ENCODE results near the gene TCIRG1. TPM values are rescaled to one million over a fixed set of nuclear protein-coding genes. Genes with fewer than 3 reads are reported as not detected.
A peak's percentile ranks its signal among the peaks of the same experiment; 100 is the strongest.

TCIRG1 gene
- total RNA-seq, 1 donor from 2014 or later: 148 TPM

DNA sequence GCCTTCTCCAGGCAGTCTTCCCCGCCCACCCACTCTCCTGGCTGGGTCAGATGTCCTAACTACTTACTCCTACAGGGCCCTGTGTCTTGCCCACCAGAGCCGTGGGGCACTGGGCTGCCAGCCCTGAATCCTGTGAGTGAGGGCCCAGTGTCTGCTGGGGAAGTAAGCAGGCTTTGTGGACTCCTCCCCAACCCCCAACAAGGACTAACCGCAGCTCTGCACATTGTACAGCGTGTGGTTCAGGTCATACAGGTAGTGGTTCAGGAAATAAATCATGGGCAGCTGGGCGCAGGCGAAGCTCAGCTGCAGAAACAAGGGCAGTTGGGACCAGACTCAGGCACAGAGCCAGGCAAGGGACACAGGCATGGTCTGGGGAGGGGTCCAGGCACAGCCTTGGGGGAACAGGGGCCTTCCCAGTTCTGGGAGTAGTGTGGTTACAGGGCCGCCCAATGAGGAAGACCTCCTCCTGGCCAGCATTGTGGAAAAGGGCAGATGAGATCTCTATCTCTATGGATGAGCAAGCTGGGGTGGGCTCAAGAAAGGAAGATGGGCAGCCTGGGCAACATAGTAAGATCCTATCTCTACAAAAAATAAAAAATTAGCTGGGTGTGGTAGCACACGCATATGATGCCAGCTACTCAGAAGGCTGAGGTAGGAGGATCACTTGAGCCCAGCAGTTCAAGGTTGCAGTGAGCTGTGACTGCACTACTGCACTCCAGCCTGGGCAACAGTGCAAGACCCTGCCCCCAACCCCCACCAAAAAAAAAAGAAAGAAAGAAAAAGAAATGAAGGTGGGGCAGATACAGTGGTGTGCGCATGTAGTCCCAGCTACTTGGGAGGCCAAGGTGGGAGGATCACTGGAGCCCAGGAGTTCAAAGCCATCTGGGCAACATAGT is 40.4 kb upstream of the TCIRG1 start:
- Mint-ChIP-seq H3K9me3 (no peaks in the 10 kb centered on the region), H3K27ac (peak overlapping the region; percentile 33), H3K4me1 (ENCODE audit: low read depth) (peaks cover 18% of the 10 kb centered on the region), H3K36me3 (ENCODE audit: low read depth) (peaks cover 4% of the 10 kb centered on the region), H3K27me3 (ENCODE audit: low read depth) (no peaks in the 10 kb centered on the region), H3K4me3 (ENCODE audit: low read depth) (no peak overlapping the region)
- intact Hi-C loops (cut with micrococcal nuclease): no loop called here
- peak; percentile 17 for DNase-seq (ENCODE audit: low spot score)

DNA sequence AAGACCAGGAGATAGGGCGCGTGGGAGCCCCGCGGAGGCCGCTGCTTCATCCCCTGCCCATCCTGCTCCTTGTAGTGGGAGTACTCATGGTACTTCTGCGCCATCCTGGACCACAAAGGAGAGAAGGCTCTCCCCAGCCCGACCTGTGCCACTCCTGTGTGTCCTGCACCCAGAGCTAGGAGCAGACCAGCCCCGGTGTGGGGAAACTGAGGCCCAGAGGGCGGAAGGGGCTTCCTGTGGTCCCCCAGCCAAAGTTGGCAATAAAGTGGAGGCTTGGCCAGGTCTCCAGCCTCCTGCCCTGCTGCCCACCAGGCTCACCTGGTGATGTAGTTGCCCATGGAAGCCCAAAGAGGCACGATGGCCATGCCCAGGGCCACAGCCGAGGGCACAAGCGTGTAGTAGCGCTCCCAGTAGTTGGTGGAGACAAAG is 39.6 kb upstream of the TCIRG1 start:
- peaks cover 16% of the 10 kb centered on the region for H3K4me1 Mint-ChIP-seq (ENCODE audit: low read depth)
- H3K9me3 Mint-ChIP-seq: no peaks in the 10 kb centered on the region
- peaks cover 4% of the 10 kb centered on the region for H3K36me3 Mint-ChIP-seq (ENCODE audit: low read depth)
- no peak for DNase-seq (ENCODE audit: low spot score)
- no peak overlapping the region for H3K4me3 Mint-ChIP-seq (ENCODE audit: low read depth)
- no peaks in the 10 kb centered on the region for H3K27me3 Mint-ChIP-seq (ENCODE audit: low read depth)
- intact Hi-C loops (cut with micrococcal nuclease): no loop called here
- H3K27ac Mint-ChIP-seq: no peak overlapping the region

DNA sequence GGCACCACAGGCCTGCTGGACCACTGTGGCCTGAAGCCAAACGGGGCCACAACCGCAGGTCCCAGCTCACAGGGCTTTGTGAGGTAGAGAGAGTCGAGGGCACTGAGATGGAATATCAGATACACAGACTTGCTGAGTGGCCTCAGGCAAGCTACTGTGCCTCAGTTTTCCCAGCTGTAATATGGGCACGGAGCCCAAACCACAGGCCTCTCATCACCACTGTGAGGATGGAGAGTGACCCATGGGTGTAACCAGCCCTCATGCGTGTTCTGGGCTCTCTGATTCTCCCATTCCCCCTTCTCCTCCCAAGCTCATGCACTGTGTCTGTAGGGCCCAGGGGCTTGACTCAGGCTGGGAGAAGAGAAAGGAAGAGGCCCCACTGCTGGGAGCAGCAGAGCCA is 39.1 kb upstream of the TCIRG1 start:
- H3K27ac Mint-ChIP-seq: no peak overlapping the region
- H3K4me1 Mint-ChIP-seq (ENCODE audit: low read depth): peaks cover 16% of the 10 kb centered on the region
- H3K9me3 Mint-ChIP-seq: no peaks in the 10 kb centered on the region
- no peaks in the 10 kb centered on the region for H3K27me3 Mint-ChIP-seq (ENCODE audit: low read depth)
- peaks cover 4% of the 10 kb centered on the region for H3K36me3 Mint-ChIP-seq (ENCODE audit: low read depth)
- no peak overlapping the region for H3K4me3 Mint-ChIP-seq (ENCODE audit: low read depth)
- intact Hi-C loops (cut with micrococcal nuclease): no loop called here
- DNase-seq (ENCODE audit: low spot score): no peak

DNA sequence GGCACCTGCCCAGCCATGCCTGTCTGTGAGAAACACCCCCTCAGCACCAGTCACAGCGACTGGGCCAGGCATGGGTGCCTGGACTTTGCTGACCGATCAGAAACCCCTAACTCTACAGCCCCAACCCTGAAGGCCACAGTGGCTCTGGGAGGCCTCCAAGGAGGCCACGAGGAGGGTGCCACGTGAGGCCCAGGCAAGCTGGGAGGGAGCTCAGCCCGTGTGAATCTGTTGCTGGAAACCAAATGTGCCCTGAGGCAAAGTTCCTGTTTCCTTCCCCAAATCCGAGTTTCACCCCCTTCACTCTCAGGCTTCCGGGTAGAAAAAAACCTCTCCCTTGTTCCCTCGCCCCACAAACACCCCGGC is 36.3 kb upstream of the TCIRG1 start:
- H3K27ac Mint-ChIP-seq: no peak overlapping the region
- intact Hi-C loops (cut with micrococcal nuclease): no loop called here

DNA sequence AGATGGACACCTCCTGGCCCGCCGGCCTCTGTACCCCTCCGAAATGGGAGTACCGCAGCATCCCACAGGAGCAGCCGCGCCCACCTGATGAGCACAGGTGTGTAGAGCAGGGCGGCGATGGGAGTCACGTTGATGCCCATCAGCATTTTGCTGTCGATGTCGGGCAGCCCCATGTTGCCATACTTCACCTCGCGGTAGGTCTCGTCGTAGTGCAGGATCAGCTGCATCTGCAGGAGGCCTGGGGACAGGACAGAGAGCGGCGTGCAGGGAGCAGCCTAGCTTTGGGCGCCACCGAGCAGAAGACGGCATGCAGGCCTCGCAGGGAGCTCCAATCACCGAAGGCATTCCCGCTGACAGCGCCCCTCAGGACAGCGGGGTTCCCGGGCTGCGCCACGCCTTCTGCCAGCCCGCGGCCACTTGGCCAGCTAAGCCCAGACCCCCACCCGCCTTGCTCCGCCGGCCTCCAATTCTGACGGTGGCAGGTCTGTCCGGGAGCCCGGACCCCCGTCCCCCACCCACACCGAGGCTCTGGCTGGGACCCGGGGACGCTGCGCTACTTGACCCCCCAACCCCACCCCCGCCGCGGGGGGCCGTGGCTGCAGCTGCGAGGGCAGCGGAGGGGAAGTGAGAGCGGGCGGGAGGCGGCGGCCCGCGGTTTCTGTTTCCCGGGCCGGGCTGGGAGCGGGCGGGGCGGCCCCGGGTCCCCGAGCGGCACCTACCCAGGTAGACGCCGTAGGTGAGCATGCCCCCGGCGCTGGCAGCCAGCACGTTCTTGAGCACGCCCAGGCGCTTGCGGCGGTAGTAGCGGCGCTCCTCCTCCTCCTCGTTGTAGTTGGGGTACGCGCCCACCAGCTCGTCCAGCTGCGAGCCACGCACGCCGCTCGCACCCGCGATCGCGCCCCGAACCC is 35.6 kb upstream of the TCIRG1 start:
- H3K36me3 Mint-ChIP-seq (ENCODE audit: low read depth): no peaks in the 10 kb centered on the region
- peak; percentile 30 for DNase-seq (ENCODE audit: low spot score)
- peaks cover 18% of the 10 kb centered on the region for H3K4me1 Mint-ChIP-seq (ENCODE audit: low read depth)
- intact Hi-C loops (cut with micrococcal nuclease): no loop called here
- no peaks in the 10 kb centered on the region for H3K27me3 Mint-ChIP-seq (ENCODE audit: low read depth)
- H3K27ac Mint-ChIP-seq: no peak overlapping the region
- H3K9me3 Mint-ChIP-seq: no peaks in the 10 kb centered on the region
- peak overlapping the region; percentile 78 for H3K4me3 Mint-ChIP-seq (ENCODE audit: low read depth)

More for the DNA sequence above, 36.3 kb upstream of the TCIRG1 start:
- Mint-ChIP-seq H3K4me3 (ENCODE audit: low read depth) (peak overlapping the region; percentile 78), H3K4me1 (ENCODE audit: low read depth) (peaks cover 21% of the 10 kb centered on the region), H3K9me3 (no peaks in the 10 kb centered on the region), H3K36me3 (ENCODE audit: low read depth) (no peaks in the 10 kb centered on the region), H3K27me3 (ENCODE audit: low read depth) (no peaks in the 10 kb centered on the region)
- DNase-seq (ENCODE audit: low spot score): no peak

DNA sequence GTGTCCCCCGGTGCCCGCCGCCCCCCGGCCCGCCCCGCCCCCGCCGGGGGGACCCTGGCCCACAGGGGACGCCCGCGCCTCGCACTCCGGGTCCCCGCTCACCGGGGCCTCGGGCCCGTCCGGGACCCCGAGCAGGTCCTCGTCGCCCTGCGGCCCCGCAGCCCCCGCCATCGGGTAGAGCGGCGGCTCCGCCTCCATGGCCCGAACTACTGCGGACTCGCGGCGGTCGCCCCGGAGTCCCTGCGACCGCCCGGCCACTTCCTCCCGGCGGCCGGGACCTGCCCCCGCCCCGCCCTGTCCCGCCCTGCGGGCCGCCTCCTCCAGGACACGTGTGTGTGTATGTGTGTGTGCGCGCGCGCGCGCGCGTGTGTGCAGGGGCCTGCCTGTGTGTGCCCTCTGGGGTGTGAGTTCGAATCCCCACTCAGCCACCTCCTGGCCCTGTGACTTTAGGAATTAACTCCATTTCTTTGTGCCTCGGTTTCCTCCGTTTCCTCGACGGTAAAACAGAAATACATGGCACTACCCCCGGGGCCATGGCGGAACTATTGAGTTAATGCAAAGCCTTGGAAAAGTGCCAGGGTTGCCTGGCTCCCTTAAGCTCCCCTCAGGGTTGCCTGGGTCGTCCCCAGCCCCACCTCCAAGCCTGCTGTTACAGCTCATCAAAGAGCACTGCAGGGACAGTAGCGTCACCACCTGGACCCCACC is 34.8 kb upstream of the TCIRG1 start, which contains the start of gene UNC93B1:
Gene UNC93B1 (minus strand): TSS at position 252 of the 705 bp plus-strand sequence. CDS start 54 bp downstream, at position 198.
- Mint-ChIP-seq H3K4me3 (ENCODE audit: low read depth) (peak within 1 kb of the TSS; percentile 78), H3K27me3 (ENCODE audit: low read depth) (no peaks in the 10 kb centered on the region), H3K27ac (peak within 1 kb of the TSS; percentile 78), H3K9me3 (no peaks in the 10 kb centered on the region), H3K36me3 (ENCODE audit: low read depth) (no peaks in the 10 kb centered on the region), H3K4me1 (ENCODE audit: low read depth) (peaks cover 16% of the 10 kb centered on the region)
- intact Hi-C loops (cut with micrococcal nuclease): loop anchor here (1.0 kb wide), 1 partner anchor 26 kb away; the partner anchor contains the start of gene NDUFS8
- DNase-seq (ENCODE audit: low spot score): peak; percentile 79

DNA sequence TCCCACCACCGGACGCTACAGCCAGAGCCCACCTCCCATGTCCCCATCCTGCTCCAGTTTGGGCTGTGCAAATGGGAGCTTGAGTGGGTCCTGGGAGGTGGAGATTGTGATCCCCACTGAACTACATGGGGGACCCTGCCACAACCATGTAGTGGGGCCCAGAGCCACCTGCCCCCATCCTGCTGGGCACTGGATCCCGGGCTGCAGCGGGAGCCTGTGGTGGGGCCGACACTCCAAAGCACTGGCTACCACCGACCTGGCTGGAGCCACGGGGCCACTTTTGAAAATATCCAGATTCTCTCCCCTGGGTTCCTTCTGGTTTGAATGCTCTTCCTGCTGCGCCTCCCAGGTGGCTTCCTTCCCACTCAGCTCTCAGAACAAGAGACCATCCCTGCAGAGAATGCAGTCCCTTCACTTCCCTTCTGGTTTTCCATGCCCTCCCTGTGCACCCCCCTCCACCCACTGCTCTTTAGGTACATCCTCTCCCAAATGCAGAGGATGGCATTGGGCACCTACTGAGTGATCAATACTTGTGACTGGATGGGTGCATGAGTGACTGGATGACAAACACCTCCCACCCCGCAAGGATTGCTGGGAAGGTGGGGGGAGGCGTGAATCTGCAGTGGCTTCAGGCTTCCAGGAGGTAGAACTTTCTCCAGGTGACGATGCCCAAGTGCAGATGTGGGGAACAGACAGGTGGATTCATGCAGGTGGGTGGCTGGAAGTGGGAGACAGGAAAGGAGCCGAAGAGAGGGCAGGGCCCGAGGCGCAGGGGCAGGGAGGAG is 34.1 kb upstream of the TCIRG1 start:
- Mint-ChIP-seq H3K4me3 (ENCODE audit: low read depth) (peak overlapping the region; percentile 78), H3K9me3 (no peaks in the 10 kb centered on the region), H3K36me3 (ENCODE audit: low read depth) (no peaks in the 10 kb centered on the region), H3K4me1 (ENCODE audit: low read depth) (peaks cover 20% of the 10 kb centered on the region), H3K27ac (peak overlapping the region; percentile 69), H3K27me3 (ENCODE audit: low read depth) (no peaks in the 10 kb centered on the region)
- DNase-seq (ENCODE audit: low spot score): no peak
- intact Hi-C loops (cut with micrococcal nuclease): loop anchor here (1.0 kb wide), 1 partner anchor 26 kb away; the partner anchor contains the start of gene NDUFS8

DNA sequence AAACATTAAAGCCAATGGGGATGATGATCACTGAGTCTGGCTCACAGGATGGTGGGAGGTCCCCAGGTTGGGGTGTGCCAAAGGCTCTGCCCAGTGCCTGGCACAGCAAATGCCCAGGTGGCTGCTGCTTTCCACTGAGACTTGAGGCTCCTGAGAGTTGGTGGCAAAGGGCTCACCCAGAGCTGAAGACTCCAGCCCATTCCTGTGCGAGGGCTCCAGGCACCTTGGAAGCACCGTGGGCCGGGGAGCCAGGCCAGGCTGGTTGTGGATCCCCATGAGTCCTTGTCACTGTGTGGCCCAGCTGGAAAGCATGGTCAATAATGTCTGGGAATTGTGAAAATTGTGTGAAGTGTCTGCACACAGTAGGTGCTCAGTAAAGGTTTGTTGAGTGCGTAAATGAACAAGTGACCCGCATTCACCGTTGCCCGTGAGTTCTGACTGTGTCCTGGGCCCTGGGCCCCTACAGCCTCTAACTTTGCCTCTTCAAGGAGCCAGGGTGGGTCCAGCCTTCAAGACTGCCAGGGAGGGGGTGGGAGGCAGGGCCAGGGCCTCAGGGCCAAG is 32.1 kb upstream of the TCIRG1 start:
- Mint-ChIP-seq H3K4me3 (ENCODE audit: low read depth) (no peak overlapping the region), H3K27me3 (ENCODE audit: low read depth) (no peaks in the 10 kb centered on the region), H3K4me1 (ENCODE audit: low read depth) (peaks cover 20% of the 10 kb centered on the region), H3K36me3 (ENCODE audit: low read depth) (no peaks in the 10 kb centered on the region), H3K9me3 (no peaks in the 10 kb centered on the region), H3K27ac (no peak overlapping the region)
- intact Hi-C loops (cut with micrococcal nuclease): no loop called here
- DNase-seq (ENCODE audit: low spot score): no peak

DNA sequence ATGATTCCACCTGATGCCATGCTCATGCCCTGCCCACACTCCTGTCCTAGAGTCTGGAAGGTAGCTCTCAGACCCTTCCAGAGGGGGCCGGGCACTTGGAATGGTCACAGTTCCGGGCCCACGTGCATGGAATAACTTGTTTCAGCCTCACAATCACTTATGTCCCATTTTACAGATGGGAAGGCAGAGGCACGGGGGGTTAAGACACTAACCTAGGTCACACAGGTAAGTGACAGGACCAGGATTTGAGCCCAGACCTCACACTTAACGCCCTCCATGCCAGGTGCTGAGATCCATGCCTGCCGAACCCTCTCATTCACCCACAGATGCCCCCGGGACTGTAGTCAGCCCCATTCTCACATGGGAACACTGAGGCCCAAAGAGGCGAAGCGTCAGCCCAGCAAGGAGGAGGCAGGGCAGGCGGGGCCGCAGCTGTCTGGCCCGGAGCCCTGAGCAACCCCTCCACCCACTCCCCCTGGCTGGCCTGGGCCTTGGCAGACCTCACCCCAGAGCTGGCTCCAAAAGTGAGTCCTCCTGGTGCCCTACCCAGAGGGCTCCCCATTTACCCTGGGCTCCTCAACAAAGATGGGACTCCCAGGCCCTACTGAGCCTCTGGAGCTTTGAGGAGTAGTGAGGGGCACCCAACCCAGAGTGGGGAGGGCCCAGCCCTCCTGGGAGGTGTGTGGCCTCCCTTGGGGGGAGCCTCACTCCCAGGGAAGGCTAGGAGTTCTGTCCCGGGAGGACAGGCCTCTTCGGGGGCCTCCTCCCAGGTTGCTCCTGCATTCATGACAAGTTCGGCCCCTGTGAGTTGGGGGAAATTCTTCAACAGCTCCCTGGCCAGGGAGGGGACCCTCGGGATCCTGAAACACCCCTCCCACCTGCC is 31.1 kb upstream of the TCIRG1 start:
- DNase-seq (ENCODE audit: low spot score): no peak
- H3K9me3 Mint-ChIP-seq: no peaks in the 10 kb centered on the region
- no peaks in the 10 kb centered on the region for H3K27me3 Mint-ChIP-seq (ENCODE audit: low read depth)
- H3K27ac Mint-ChIP-seq: no peak overlapping the region
- H3K4me1 Mint-ChIP-seq (ENCODE audit: low read depth): peaks cover 17% of the 10 kb centered on the region
- H3K36me3 Mint-ChIP-seq (ENCODE audit: low read depth): no peaks in the 10 kb centered on the region
- intact Hi-C loops (cut with micrococcal nuclease): no loop called here
- H3K4me3 Mint-ChIP-seq (ENCODE audit: low read depth): no peak overlapping the region

DNA sequence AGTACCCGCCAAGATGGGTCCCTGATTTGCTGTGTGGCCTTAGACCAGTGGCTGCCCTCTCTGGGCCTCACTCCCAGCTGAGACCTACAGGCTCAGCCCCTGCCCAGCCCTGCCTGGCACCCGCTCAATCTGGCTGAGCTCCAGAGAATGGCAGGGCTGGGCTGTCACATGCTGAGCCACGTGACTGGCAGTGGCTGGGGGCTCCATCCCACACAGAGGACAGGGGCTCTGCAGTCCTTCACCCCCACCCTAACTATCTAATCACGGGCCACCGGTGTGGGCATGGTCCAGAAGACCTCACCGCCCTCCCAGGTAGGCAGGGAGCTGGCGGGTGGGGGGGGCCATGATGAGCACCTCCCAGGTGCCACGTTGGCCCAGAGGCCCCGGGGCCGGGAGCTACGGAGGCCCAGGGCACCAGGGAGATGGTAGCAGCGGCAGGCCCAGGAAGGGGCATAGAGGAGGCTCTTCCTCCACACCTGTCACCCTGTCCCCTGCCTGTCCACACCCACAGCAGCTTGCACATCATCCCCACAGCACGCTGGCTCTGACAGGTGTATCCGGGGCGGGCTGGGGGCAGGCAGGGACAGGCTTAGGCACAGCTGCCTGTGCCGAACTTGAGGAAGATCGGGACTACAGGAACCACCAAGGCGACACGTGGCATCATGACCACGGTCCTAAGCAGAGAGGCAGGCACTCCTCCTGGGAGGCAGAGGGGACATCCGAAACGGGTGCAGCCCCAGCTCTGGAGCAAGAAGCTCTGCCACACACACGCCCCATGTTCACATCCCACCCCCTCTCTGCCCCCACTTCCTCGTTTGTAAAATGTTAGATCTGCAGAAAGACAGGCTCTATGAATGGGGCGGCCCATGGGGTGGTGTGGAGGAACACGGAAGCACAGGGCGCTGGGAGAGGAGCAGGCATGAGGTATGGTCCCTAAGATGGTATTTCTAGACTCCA is 30.2 kb upstream of the TCIRG1 start:
- intact Hi-C loops (cut with micrococcal nuclease): no loop called here
- Mint-ChIP-seq H3K9me3 (no peaks in the 10 kb centered on the region), H3K27ac (no peak overlapping the region), H3K36me3 (ENCODE audit: low read depth) (no peaks in the 10 kb centered on the region), H3K27me3 (ENCODE audit: low read depth) (no peaks in the 10 kb centered on the region), H3K4me3 (ENCODE audit: low read depth) (no peak overlapping the region), H3K4me1 (ENCODE audit: low read depth) (peaks cover 15% of the 10 kb centered on the region)
- no peak for DNase-seq (ENCODE audit: low spot score)

All from activated T-helper 2 cell treated with anti-CD3 and anti-CD28 coated beads, Interferon-gamma antibody, Interleukin-2, Interleukin-4, amounts not matched to agents 10 μg/mL and 5 μg/mL and 100 μg/mL, durations not matched to agents 14 hours and 24 hours and 36 hours (primary cell).